AG04450 (cell line): ENCODE data around the gene SUN1. TPM values are rescaled to one million over a fixed set of nuclear protein-coding genes. Genes with fewer than 3 reads are reported as not detected.
"Not testable (repeated sequence)": the region's sequence is repeated elsewhere in the genome, so short reads cannot be mapped to it uniquely, and the experiment has no call there.

ENCODE experiments used
- CTCF ChIA-PET: fragments of 300-600, 350-600 bp; formaldehyde crosslinking; extraction: SDS; loops from one replicate; lab custom pipeline; 2022; ENCODE audit warnings: antibody characterized with exemption, inconsistent platforms; lab: Charles Lee
- POLR2A ChIA-PET: fragments of 350-600 bp; formaldehyde crosslinking; extraction: SDS; loops from one replicate; lab custom pipeline; 2021; ENCODE audit warnings: antibody characterized with exemption, inconsistent platforms; lab: Yijun Ruan, JAX
- DNase-seq: peaks from one replicate; pipeline ENCODE4 v3.0.0-alpha.2; 2011; ENCODE audit warnings: low read depth, low spot score
- H3K27ac ChIP-seq: one replicate; pipeline ENCODE4 v1.5.1; 2012; ENCODE audit warnings: low read depth, low read length, control low read depth
- H3K27me3 ChIP-seq: one replicate; pipeline ENCODE4 v1.6.0; 2012; ENCODE audit warnings: low read length; ENCODE audit not compliant: control insufficient read depth, insufficient read depth
- H3K4me3 ChIP-seq: 2 replicates; pipeline ENCODE4 v1.5.1; 2011; ENCODE audit warnings: mild to moderate bottlenecking, low read depth, low read length, control low read depth
- H3K9me3 ChIP-seq: 2 replicates; pipeline ENCODE4 v1.5.1; 2012; ENCODE audit warnings: low read length; ENCODE audit not compliant: control insufficient read depth, insufficient read depth
- CTCF ChIP-seq: IDR thresholded peaks from 2 replicates; pipeline ENCODE4 v1.5.1; 2011; ENCODE audit warnings: low read depth, low read length, control low read depth, inconsistent platforms
- polyA plus RNA-seq: library from polyadenylated mRNA; depleted of rRNA; stranded (reverse); fragments of >200 nt; gene quantifications from 2 replicates; pipeline ENCODE4 v1.2.3, GENCODE V29; 2011

Gene SUN1
- polyA plus RNA-seq, 1 experiment: 140 TPM

- TF ChIP-seq CTCF: no peak
- CTCF ChIA-PET: no interaction called here
Observed at GRCh38 chr7:869348-869747, 37.1 kb downstream of the SUN1 start.

GRCh38 chr7:871900-872537, 39.7 kb downstream of the SUN1 start:
- ChIA-PET POLR2A (no interaction called here), CTCF (interaction anchor here (0.8 to 2.6 kb wide), 4 partner anchors 9 to 304 kb away, joined by 3 to 51 read pairs (median 8); no protein-coding TSS in a partner anchor)
- no peak for TF ChIP-seq CTCF

More at GRCh38 chr7:869348-869747, 37.1 kb downstream of the SUN1 start:
- Histone ChIP-seq H3K27me3 (no peaks in the 10 kb centered on the region), H3K27ac (no peak overlapping the region), H3K4me3 (no peak overlapping the region), H3K9me3 (no peaks in the 10 kb centered on the region; the same call in 1 of the 2 replicates)
- POLR2A ChIA-PET: no interaction called here
- DNase-seq: no peak

GRCh38 chr7:872685-873084, 40.4 kb downstream of the SUN1 start:
- H3K4me3 ChIP-seq, H3K27ac ChIP-seq, H3K9me3 ChIP-seq, DNase-seq, H3K27me3 ChIP-seq: not testable (repeated sequence)
- ChIA-PET CTCF (interaction anchor here (0.7 to 2.6 kb wide), 7 partner anchors 9 to 558 kb away, joined by 3 to 51 read pairs (median 6); no protein-coding TSS in a partner anchor), POLR2A (interaction anchor here (1.4 kb wide), 1 partner anchor 41 kb away, joined by 3 read pairs; the partner anchor contains the start of gene SUN1)

More at GRCh38 chr7:871900-872537, 39.7 kb downstream of the SUN1 start:
- Histone ChIP-seq H3K27ac (no peak overlapping the region), H3K4me3 (no peak overlapping the region), H3K9me3 (no peaks in the 10 kb centered on the region; the same call in 1 of the 2 replicates), H3K27me3 (no peaks in the 10 kb centered on the region)
- no peak for DNase-seq

DNA sequence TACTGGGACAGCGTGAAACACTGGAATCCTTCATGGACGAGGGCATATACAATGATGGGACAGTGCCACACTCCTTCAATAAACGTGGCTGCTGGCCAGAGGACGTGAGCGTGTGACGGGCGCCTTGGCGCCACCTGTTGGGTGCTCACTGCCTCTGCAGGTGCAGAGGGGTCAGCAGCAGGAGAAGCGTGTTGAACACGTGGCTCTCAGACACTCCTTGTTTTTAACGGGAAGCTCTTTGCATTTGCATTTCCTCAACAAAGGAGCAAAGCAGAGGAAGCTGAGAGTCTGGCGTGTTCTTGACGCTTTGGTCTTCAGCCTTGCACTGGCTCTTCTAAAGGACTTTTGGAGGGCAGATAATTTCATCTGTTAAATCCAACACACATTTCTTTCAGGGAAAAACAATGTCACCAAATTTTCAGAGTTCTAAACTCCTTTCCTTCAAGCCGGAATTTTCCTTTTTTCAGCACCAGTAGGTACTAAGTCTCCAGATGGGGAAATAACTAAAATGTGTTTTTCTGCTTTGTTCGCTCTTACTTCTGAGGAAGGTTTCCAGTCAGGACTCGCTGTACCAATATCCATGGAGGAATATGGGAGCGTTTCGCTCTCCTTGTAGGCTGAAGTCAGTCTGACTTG, 41.2 kb downstream of the SUN1 start:
- Histone ChIP-seq H3K9me3 (no peaks in the 10 kb centered on the region; the same call in 1 of the 2 replicates), H3K27me3 (no peaks in the 10 kb centered on the region), H3K4me3 (no peak overlapping the region), H3K27ac (no peak overlapping the region)
- DNase-seq: peak; percentile 38
- ChIA-PET CTCF (interaction anchor here (0.6 to 2.6 kb wide), 13 partner anchors 10 to 559 kb away, joined by 3 to 51 read pairs (median 6); no protein-coding TSS in a partner anchor), POLR2A (interaction anchor here (1.4 kb wide), 1 partner anchor 42 kb away, joined by 3 read pairs; the partner anchor contains the start of gene SUN1)
- TF ChIP-seq CTCF: peak; percentile 92

- POLR2A ChIA-PET: interaction anchor here (1.4 kb wide), 1 partner anchor 42 kb away, joined by 3 read pairs; the partner anchor contains the start of gene SUN1
- no peak for DNase-seq
- no peak for TF ChIP-seq CTCF
- CTCF ChIA-PET: interaction anchor here (0.6 to 2.6 kb wide), 14 partner anchors 11 to 560 kb away, joined by 3 to 51 read pairs (median 6); no protein-coding TSS in a partner anchor
- Histone ChIP-seq H3K9me3 (no peaks in the 10 kb centered on the region; the same call in 1 of the 2 replicates), H3K27ac (no peak overlapping the region), H3K27me3 (no peaks in the 10 kb centered on the region), H3K4me3 (no peak overlapping the region)
Observed at GRCh38 chr7:874031-874749, 41.9 kb downstream of the SUN1 start.
